NT2/D1 (cell line): Measurements from ENCODE around the gene PKD2.

Source experiments
- DNase-seq: peaks from one replicate; pipeline ENCODE4 v3.0.0-alpha.2; 2011; ENCODE audit warnings: low read depth, low spot score
- H3K27me3 ChIP-seq: 2 replicates; pipeline ENCODE4 v1.6.0; 2011; ENCODE audit warnings: mild to moderate bottlenecking; ENCODE audit not compliant: insufficient read length, insufficient read depth
- H3K36me3 ChIP-seq: 2 replicates; pipeline ENCODE4 v1.6.1; 2011; ENCODE audit warnings: mild to moderate bottlenecking, low read length, mixed read lengths; ENCODE audit not compliant: insufficient read depth, insufficient read length
- H3K4me1 ChIP-seq: 2 replicates; pipeline ENCODE4 v1.5.1; 2011; ENCODE audit not compliant: insufficient read depth, insufficient read length
- H3K4me3 ChIP-seq: 2 replicates; pipeline ENCODE4 v1.5.1; 2011; ENCODE audit warnings: low read depth; ENCODE audit not compliant: insufficient read length
- H3K9ac ChIP-seq: 2 replicates; pipeline ENCODE4 v1.6.0; 2011; ENCODE audit warnings: low read depth; ENCODE audit not compliant: insufficient read length
- H3K9me3 ChIP-seq: 2 replicates; pipeline ENCODE4 v1.5.1; 2011; ENCODE audit warnings: mild to moderate bottlenecking, low read length; ENCODE audit not compliant: insufficient read depth
- SUZ12 ChIP-seq: IDR thresholded peaks from 2 replicates; pipeline ENCODE4 v1.6.1; 2011; ENCODE audit not compliant: insufficient read length, insufficient read depth; ENCODE audit errors: extremely low read depth
- YY1 ChIP-seq: IDR thresholded peaks from 2 replicates; pipeline ENCODE4 v1.6.1; 2011; ENCODE audit not compliant: insufficient read length, insufficient read depth
- ZNF274 ChIP-seq: IDR thresholded peaks from 2 replicates; pipeline ENCODE4 v1.6.1; 2011; ENCODE audit warnings: mild to moderate bottlenecking, low read depth, low read length

Gene PKD2

GRCh38 chr4:88040707-88041106 is 33.3 kb downstream of the PKD2 start:
- no peak overlapping the region for H3K4me3 ChIP-seq
- H3K9me3 ChIP-seq: no peaks in the 10 kb centered on the region
- DNase-seq: no peak
- H3K9ac ChIP-seq: no peak overlapping the region
- no peak for TF ChIP-seq YY1
- no peak for TF ChIP-seq ZNF274
- no peak for TF ChIP-seq SUZ12
- no peaks in the 10 kb centered on the region for H3K4me1 ChIP-seq
- H3K27me3 ChIP-seq: no peaks in the 10 kb centered on the region
- peaks cover 95% of the 10 kb centered on the region for H3K36me3 ChIP-seq

GRCh38 chr4:88041626-88042025 is 34.2 kb downstream of the PKD2 start:
- Histone ChIP-seq H3K4me3 (no peak overlapping the region), H3K9ac (no peak overlapping the region), H3K27me3 (no peaks in the 10 kb centered on the region), H3K4me1 (no peaks in the 10 kb centered on the region), H3K9me3 (no peaks in the 10 kb centered on the region), H3K36me3 (peaks cover 95% of the 10 kb centered on the region)
- no peak for DNase-seq
- TF ChIP-seq ZNF274 (no peak), YY1 (no peak), SUZ12 (no peak)

GRCh38 chr4:88043001-88043400 is 35.6 kb downstream of the PKD2 start:
- H3K9me3 ChIP-seq: no peaks in the 10 kb centered on the region
- no peaks in the 10 kb centered on the region for H3K4me1 ChIP-seq
- no peak for DNase-seq
- H3K36me3 ChIP-seq: peaks cover 84% of the 10 kb centered on the region
- H3K4me3 ChIP-seq: no peak overlapping the region
- TF ChIP-seq YY1 (no peak), SUZ12 (no peak), ZNF274 (no peak)
- no peaks in the 10 kb centered on the region for H3K27me3 ChIP-seq
- H3K9ac ChIP-seq: no peak overlapping the region

- H3K4me1 ChIP-seq: no peaks in the 10 kb centered on the region
- no peak for DNase-seq
- no peaks in the 10 kb centered on the region for H3K9me3 ChIP-seq
- no peaks in the 10 kb centered on the region for H3K27me3 ChIP-seq
- peaks cover 82% of the 10 kb centered on the region for H3K36me3 ChIP-seq
- H3K9ac ChIP-seq: no peak overlapping the region
- TF ChIP-seq ZNF274: no peak
- TF ChIP-seq YY1: no peak
- TF ChIP-seq SUZ12: no peak
- no peak overlapping the region for H3K4me3 ChIP-seq
These were observed 36.3 kb downstream of the PKD2 start for GRCh38 chr4:88043586-88044340.

DNA sequence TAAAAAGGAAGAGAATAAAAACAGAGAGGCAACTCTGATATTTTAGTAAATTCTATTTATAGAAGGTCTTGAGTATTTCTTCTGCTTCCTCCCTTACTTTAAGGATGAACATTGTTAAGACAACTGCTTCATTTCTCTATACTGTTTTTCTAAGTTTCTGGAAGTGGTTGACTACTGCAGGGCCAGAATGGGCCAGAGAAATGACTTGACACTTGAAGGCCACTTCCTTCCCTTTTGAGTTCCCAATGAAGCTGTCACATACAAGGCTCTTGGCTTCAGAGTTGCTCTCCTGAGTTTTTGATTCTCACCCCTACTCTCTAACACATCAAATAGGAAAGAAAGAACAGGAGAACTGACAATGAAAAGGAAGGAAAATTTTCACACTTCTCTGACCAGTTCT is 37.6 kb downstream of the PKD2 start:
- Histone ChIP-seq H3K9ac (no peak overlapping the region), H3K27me3 (no peaks in the 10 kb centered on the region), H3K4me1 (no peaks in the 10 kb centered on the region), H3K9me3 (no peaks in the 10 kb centered on the region), H3K36me3 (peaks cover 74% of the 10 kb centered on the region), H3K4me3 (no peak overlapping the region)
- TF ChIP-seq SUZ12 (no peak), ZNF274 (no peak), YY1 (no peak)
- no peak for DNase-seq

DNA sequence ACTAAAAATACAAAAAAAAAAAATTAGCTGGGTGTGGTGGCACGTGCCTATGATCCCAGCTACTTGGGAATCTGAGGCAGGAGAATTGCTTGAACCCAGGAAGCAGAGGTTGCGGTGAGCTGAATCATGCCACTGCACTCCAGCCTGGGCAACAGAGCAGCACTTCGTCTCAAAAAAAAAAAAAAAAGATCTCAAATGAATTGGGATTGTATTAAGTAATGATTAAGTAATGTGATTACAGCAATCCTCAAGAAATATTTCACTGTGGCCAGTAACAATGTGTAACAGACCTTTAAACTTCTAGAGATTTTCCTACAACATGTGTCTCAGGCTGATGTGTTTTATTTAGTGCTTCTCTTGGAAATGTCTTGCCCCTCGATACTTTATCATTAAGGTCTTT is 46.8 kb downstream of the PKD2 start:
- Histone ChIP-seq H3K36me3 (peaks cover 47% of the 10 kb centered on the region), H3K9me3 (no peaks in the 10 kb centered on the region), H3K4me3 (no peak overlapping the region), H3K4me1 (no peaks in the 10 kb centered on the region), H3K9ac (no peak overlapping the region), H3K27me3 (no peaks in the 10 kb centered on the region)
- TF ChIP-seq SUZ12 (no peak), ZNF274 (no peak), YY1 (no peak)
- no peak for DNase-seq

GRCh38 chr4:88054901-88055300 is 47.5 kb downstream of the PKD2 start:
- peaks cover 49% of the 10 kb centered on the region for H3K36me3 ChIP-seq

More at GRCh38 chr4:88054901-88055300, 47.5 kb downstream of the PKD2 start:
- no peak overlapping the region for H3K4me3 ChIP-seq
- DNase-seq: peak; percentile 13
- H3K4me1 ChIP-seq: no peaks in the 10 kb centered on the region
- no peaks in the 10 kb centered on the region for H3K27me3 ChIP-seq
- H3K9me3 ChIP-seq: no peaks in the 10 kb centered on the region
- TF ChIP-seq SUZ12: no peak
- TF ChIP-seq YY1: no peak
- H3K9ac ChIP-seq: no peak overlapping the region
